ENCODE results near the gene TRIM65. TPM values are rescaled to one million over a fixed set of nuclear protein-coding genes. Genes with fewer than 3 reads are reported as not detected.

TRIM65 gene
- 24.4 TPM for total RNA-seq

DNA sequence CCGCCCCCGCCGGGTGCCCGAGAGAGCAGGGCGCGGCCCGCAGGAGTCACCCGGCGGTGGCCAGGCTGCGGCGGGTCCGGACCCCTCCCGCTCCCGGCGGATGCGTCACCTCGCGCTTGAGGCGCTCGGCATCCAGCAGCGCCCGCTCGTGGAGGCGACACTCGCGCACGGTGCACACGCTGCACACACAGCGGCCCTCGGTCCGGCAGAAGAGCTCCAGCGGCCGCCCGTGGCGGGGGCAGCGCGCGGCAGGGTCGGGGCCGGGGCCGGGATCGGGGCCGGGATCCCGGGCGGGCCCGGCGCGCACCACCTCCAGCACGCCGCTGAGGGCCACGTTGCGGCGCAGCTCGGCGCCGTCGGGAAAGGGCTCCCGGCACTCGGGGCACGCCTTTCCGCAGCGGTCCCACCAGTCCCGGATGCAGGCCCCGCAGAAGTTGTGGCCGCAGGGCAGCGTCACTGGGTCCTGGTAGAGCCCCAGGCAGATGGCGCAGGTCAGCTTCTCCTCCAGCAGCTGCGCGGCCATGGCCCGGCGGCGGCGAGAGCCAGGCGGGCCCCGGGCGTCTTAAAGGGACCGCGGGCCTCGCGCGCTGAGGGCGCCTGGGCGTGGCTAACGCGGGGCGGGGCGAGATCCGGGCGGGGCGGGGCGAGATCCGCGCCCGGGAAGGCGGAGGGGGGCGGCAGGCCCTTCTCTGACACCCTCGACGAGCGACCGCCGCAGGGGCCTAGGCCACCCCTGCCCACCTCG is at the start of gene TRIM65:
Gene TRIM65, minus strand, starts transcription at position 537 of the 745 bp plus-strand sequence. Its CDS starts 14 bp downstream, at position 523.

GRCh38 chr17:75940727-75941441 is 44.1 kb upstream of the TRIM65 start, which contains the start of gene FBF1:
Gene FBF1, minus strand, starts transcription at chr17:75941042. Its CDS starts 2,893 bp downstream, at chr17:75938149.

GRCh38 chr17:75904749-75905521 is 8.2 kb upstream of the TRIM65 start, which contains the start of gene MRPL38:
Gene MRPL38, minus strand, starts transcription at chr17:75904884. Its CDS starts 9 bp downstream, at chr17:75904875.

DNA sequence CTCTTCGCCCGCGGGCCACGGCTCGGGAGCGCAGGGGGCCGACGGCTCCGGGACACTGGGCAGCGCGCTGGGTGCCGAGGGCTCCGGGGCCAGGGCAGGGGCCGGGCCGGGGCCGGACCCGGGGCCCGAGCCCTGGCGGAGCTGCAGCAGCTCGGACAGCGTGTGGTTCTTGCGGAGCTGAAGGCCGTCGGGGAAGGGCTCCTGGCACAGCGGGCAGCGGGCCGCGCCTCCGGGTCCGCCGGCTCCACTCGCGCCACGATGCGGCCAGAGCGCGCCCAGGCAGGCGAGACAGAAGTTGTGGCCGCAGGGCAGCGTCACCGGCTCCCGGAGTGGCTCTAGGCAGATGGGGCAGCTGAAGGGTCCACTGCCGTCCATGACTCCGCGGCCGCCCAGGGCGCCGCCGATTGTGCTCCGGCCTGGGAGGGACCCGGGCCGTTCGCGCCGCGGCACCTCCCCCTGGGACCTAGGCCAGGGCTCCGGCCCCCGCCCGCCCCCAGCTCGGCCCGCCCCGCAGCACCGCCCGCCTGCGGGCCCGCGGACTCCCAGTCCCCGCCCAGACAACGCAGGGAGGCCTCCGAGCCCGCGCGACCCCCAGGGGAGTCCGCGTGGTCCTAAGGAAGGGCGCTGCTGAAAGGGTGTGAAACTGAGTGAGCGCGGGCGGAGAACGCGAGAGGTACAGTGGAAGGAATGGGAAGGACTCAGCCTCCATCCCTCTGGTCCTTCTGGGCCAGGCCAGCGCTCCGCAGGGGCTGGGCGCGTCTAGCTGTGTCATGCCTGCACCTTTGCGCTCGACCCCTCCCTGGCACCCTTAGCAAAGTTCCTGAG is 18.4 kb downstream of the TRIM65 start, which contains the start of gene TRIM47:
Gene TRIM47, minus strand, starts transcription at position 408 of the 825 bp plus-strand sequence. Its CDS starts 33 bp downstream, at position 375.

DNA sequence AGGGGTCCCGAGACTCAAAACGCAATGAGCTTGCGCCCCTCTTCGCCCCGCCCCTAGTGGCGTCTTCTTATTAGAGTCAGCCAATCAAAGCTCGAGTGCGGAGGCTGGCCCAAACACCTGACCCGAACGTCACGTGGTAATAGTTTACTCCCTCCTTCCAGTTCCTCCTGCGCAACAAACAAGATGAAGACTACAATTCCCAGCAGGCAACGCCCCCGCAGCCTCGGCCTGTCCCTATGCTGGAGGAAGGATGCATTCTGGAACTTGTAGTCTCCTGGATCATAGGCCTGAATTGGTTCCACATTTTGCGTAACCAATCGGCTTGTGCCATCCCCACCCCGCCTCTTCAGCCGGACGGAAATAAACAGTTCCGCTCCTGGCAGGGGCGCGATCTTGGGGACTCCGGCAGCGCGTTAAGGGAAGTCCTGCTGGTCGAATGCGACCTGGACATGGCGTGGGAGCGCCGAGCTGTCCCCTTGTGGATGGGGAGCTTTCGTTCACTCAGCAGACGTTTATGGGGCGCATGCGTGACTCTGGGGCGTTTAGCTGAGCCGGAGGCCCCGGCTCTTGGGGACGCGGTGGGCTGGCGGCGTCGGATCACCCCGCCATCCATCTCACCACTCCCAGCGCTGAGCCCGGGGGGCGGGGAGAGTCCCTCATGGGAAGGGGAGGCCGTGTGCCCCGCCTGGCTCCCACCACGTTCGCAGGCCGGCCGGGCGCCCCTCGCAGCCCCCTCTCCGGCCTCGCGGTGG is 41.3 kb downstream of the TRIM65 start, which contains the start of gene WBP2:
Gene WBP2, minus strand, starts transcription at position 26 of the 752 bp plus-strand sequence. CDS start 38 bp downstream, outside the sequence.

GRCh38 chr17:75843577-75844529 is 52.9 kb downstream of the TRIM65 start, which contains the start of gene UNC13D:
Gene UNC13D, minus strand, starts transcription at chr17:75844404. Its CDS starts 67 bp downstream, at chr17:75844337.

Other genes starting within 250 kb of the TRIM65 start
- 32.5 TPM for gene RECQL5, start 229.8 kb downstream of the TRIM65 start, total RNA-seq
- 109 TPM for gene SAP30BP, start 229.6 kb downstream of the TRIM65 start, total RNA-seq
- 19.5 TPM for gene ITGB4, start 175.5 kb downstream of the TRIM65 start, total RNA-seq
- gene GALK1, start 131.8 kb downstream of the TRIM65 start, total RNA-seq, result 14.5 TPM
- 78.4 TPM for gene UNK, start 112.1 kb downstream of the TRIM65 start, total RNA-seq
- gene UNC13D, start 52.5 kb downstream of the TRIM65 start, total RNA-seq, result 5.0 TPM
- 50.5 TPM for gene WBP2, start 41.6 kb downstream of the TRIM65 start, total RNA-seq
- 14.9 TPM for gene TRIM47, start 18.4 kb downstream of the TRIM65 start, total RNA-seq
- gene MRPL38, start 7.9 kb upstream of the TRIM65 start, total RNA-seq, result 45.7 TPM
- gene FBF1, start 44.1 kb upstream of the TRIM65 start, total RNA-seq, result 19.8 TPM
- gene ACOX1, start 82.2 kb upstream of the TRIM65 start, total RNA-seq, result 75.3 TPM
- 22.5 TPM for gene TEN1, start 82.3 kb upstream of the TRIM65 start, total RNA-seq
- gene CDK3, start 103.9 kb upstream of the TRIM65 start, total RNA-seq, result 7.5 TPM
- gene EVPL, start 130.4 kb upstream of the TRIM65 start, total RNA-seq, result 5.5 TPM
- 57.0 TPM for gene SRP68, start 175.6 kb upstream of the TRIM65 start, total RNA-seq
- gene GALR2, start 177.8 kb upstream of the TRIM65 start, total RNA-seq, result not detected
- not detected for gene ZACN, start 182.2 kb upstream of the TRIM65 start, total RNA-seq
- 131 TPM for gene EXOC7, start 206.8 kb upstream of the TRIM65 start, total RNA-seq
- gene FOXJ1, start 244.3 kb upstream of the TRIM65 start, total RNA-seq, result 1.6 TPM